Heart left ventricle (tissue), 13 donors: ENCODE results near the gene CRISP1.

Source experiments
- POLR2A ChIP-seq, 2 donors: fragments of 450-650 bp; IDR thresholded peaks; one replicate each; pipeline ENCODE4 v1.6.1; 2017; ENCODE audit warnings: antibody characterized with exemption in 2 of 2, mild to moderate bottlenecking in 2 of 2, moderate library complexity in 2 of 2
- TF ChIP-seq, protein P1 (sequence below), 12 donors: fragments of 200-600 bp; sonication (generic) in 4 of 12; IDR thresholded peaks; one replicate each; pipeline versions ENCODE4 v1.5.0 to v1.8.0; 2018 to 2022; ENCODE audit warnings: antibody characterized with exemption in 12 of 12, mild to moderate bottlenecking in 5 of 12
- donor health status: ischemic (EF 13 %, LVEDD 7.1; RV severe dilation, severe dysfunction).
- donor health status: DM: no; HTN: yes; CAD: no.
- donor health status: DM: no; HTN: no; CAD: no.
- donor health status: ischemic (EF 25% LVEDD 6.9; RV normal size, moderate dysfunction).
- donor health status: ischemic (EF 25% LVEDD 5.7; RV mildly dilated, moderate dysfunction).
- donor health status: ischemic (EF 35%, LVEDD 5.7; RV mildly dilated, moderate dysfunction).
- donor health status: nonischemic (EF 11% LVEDD 7.7; RV severe dilation, severe dysfunction).
- donor health status: DM: yes; HTN: yes; CAD: no.
- donor health status: PGD.
- donor health status: ischemic (EF 29% LVEDD 5.4; RV normal size, mild dysfunction).
- donor health status: nonischemic (EF 23%, LVEDD 6.1; RV moderate dilation, normal function).

DNA sequence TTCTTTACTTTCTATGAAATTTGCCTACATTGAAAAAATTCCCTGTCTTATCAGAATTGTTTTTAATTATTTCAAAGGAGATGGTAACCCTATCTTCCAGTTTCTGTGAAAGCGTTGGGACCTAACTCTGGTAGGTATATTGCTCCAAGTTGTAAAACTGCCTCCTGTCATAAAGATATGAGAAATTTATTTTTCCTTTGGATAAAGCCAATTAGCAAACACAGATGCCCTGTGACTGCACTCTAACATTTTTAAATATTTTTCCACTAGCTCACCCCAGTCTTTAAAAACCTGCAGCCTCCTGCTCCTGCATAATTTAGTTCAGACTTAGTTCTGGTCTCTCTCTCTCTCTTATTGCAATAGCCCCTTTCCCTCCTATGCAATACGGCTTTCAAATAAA, 39.0 kb upstream of the CRISP1 start:
- TF ChIP-seq, protein P1, sequence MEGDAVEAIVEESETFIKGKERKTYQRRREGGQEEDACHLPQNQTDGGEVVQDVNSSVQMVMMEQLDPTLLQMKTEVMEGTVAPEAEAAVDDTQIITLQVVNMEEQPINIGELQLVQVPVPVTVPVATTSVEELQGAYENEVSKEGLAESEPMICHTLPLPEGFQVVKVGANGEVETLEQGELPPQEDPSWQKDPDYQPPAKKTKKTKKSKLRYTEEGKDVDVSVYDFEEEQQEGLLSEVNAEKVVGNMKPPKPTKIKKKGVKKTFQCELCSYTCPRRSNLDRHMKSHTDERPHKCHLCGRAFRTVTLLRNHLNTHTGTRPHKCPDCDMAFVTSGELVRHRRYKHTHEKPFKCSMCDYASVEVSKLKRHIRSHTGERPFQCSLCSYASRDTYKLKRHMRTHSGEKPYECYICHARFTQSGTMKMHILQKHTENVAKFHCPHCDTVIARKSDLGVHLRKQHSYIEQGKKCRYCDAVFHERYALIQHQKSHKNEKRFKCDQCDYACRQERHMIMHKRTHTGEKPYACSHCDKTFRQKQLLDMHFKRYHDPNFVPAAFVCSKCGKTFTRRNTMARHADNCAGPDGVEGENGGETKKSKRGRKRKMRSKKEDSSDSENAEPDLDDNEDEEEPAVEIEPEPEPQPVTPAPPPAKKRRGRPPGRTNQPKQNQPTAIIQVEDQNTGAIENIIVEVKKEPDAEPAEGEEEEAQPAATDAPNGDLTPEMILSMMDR (IDR thresholded peaks at IDR 0.05): no peak
- no peak for TF ChIP-seq POLR2A (IDR thresholded peaks at IDR 0.05)
